Spleen (tissue), 7 donors: ENCODE measurements around the gene CYP51A1.

Experiments
- POLR2A ChIP-seq, 3 donors: fragments of 450-650 bp; IDR thresholded peaks; one replicate each; pipeline ENCODE4 v1.5.1; 2017; ENCODE audit warnings: antibody characterized with exemption in 3 of 3, mild to moderate bottlenecking in 1 of 3
- TF ChIP-seq, protein P1 (sequence below), 11 experiments: fragments of 200-600 bp in 7 of 11; fragments of 450-650 bp in 4 of 11; sonication (generic) in 4 of 11; IDR thresholded peaks in 8 of 11; conservative IDR thresholded peaks in 3 of 11; 1 replicate in 7 of 11; 2 replicates in 4 of 11; pipeline versions ENCODE4 v1.4.0 to v1.8.0; 2016 to 2021; ENCODE audit warnings: antibody characterized with exemption in 11 of 11, inconsistent platforms in 4 of 11, mild to moderate bottlenecking in 1 of 11
- donor health status: DM: no; HTN: no; CAD: no; lungs with moderate emphysema.
- donor health status: DM: no; HTN: no; CAD: no.
- donor health status: DM: no; HTN: no; CAD: no.

DNA sequence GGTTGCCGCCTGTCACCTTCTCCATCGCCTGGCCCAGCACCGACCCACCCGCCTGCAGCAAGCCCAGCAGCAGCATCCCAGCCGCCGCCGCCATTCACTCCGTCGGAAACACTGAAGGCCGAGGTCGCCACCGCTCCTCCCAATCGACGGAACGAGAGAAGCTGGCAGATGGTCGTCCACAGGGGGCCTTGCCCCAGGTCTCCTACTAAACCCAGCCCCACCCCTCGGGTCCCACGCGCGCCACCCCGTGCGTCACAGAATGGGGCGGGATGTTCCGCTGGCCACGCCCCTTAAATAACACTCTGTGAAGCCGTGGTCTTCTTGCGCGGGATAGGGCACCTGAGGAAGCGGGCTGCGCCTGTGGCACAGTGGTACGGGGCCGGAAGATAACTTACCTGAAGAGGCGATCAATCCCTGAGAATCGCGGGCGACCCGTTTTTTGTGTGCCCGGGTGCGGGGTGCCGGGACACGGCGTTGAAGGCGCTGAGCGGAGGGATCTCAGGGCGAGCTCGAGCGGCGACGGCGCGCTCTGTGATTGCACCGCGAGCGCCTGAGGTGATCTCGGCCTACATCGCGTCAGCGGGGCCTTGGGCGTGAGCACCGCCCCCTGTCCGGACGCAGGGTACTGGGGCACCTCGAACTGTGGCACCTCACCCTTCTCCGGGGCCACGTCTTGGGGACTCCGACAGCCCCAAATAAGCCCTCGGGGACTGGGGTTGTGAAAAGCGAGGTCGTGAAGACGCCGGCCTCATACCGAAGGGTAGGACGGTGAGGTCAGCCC is at the start of gene CYP51A1:
- TF ChIP-seq, protein P1, sequence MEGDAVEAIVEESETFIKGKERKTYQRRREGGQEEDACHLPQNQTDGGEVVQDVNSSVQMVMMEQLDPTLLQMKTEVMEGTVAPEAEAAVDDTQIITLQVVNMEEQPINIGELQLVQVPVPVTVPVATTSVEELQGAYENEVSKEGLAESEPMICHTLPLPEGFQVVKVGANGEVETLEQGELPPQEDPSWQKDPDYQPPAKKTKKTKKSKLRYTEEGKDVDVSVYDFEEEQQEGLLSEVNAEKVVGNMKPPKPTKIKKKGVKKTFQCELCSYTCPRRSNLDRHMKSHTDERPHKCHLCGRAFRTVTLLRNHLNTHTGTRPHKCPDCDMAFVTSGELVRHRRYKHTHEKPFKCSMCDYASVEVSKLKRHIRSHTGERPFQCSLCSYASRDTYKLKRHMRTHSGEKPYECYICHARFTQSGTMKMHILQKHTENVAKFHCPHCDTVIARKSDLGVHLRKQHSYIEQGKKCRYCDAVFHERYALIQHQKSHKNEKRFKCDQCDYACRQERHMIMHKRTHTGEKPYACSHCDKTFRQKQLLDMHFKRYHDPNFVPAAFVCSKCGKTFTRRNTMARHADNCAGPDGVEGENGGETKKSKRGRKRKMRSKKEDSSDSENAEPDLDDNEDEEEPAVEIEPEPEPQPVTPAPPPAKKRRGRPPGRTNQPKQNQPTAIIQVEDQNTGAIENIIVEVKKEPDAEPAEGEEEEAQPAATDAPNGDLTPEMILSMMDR (IDR thresholded peaks at IDR 0.05 in 8 of 11, conservative IDR thresholded peaks at IDR 0.05 in 3 of 11), result peak in 4 of 11 experiments; percentile 6 to 45 (median 24)
- TF ChIP-seq POLR2A (IDR thresholded peaks at IDR 0.05), result peak; percentile 20 to 80 (median 34)
